HCT116 (cell line): Measurements from ENCODE around the gene TMEM106C. TPM values are rescaled to one million over a fixed set of nuclear protein-coding genes. Genes with fewer than 3 reads are reported as not detected.

Experiments
- ATAC-seq: fragments of 200-7000 bp; cut with Tn5 transposase; 2 replicates; pipeline ENCODE4 v1.9.1; 2020; ENCODE audit warnings: mild to moderate bottlenecking, moderate library complexity
- BruUV-seq: library from RNA; stranded (reverse); fragments of 400-500 nt; replicated peaks from 2 replicates; lab custom pipeline; 2021; lab: Mats Ljungman, UMichigan
- CTCF ChIA-PET: fragments of 300-600 bp; sonication (Branson Sonifier 250); formaldehyde crosslinking; loops from one replicate; lab custom pipeline; 2021; ENCODE audit warnings: antibody characterized with exemption; lab: Charles Lee
- POLR2A ChIA-PET: fragments of 300-600, 350-600 bp; sonication (Branson Sonifier 250); formaldehyde crosslinking; loops from one replicate; lab custom pipeline; 2021; ENCODE audit warnings: antibody characterized with exemption; lab: Charles Lee
- RAD21 ChIA-PET, 2 experiments: fragments of 300-600 bp; sonication (Branson Sonifier 250); formaldehyde crosslinking; loops; one replicate each; lab custom pipeline; 2023; ENCODE audit warnings: low total read pairs in 2 of 2; ENCODE audit not compliant: uncharacterized antibody in 2 of 2, unreplicated experiment in 2 of 2, low non-redundant PET in 1 of 2; lab: Charles Lee
- DNase-seq: peaks from one replicate; pipeline ENCODE4 v3.0.0-alpha.2; 2010; ENCODE audit warnings: low read depth, low spot score
- H2AFZ ChIP-seq: fragments of 200-600 bp; shearing (Covaris generic), sonication (generic); 2 replicates; pipeline ENCODE4 v1.6.1; 2017; ENCODE audit warnings: low read depth, mixed run types, mixed read lengths, antibody characterized with exemption, low read length; ENCODE audit not compliant: poor library complexity, severe bottlenecking
- H3K27ac ChIP-seq: 2 replicates; pipeline ENCODE4 v1.5.1; 2012; ENCODE audit warnings: low read depth, low read length
- H3K27me3 ChIP-seq: fragments of 200-600 bp; sonication (generic); 2 replicates; pipeline ENCODE4 v1.6.1; 2016; ENCODE audit warnings: mixed run types, low read length, mixed read lengths; ENCODE audit not compliant: insufficient read depth
- H3K36me3 ChIP-seq, 2 experiments: fragments of 200-500 bp in 1 of 2; fragments of 200-600 bp in 1 of 2; sonication (Bioruptor generic) in 1 of 2; sonication (generic) in 1 of 2; 2 replicates each; pipeline versions ENCODE4 v1.5.1 to v1.6.1; 2014 to 2016; ENCODE audit warnings: low read length in 2 of 2, inconsistent platforms in 1 of 2, mixed read lengths in 1 of 2, mixed run types in 1 of 2; ENCODE audit not compliant: insufficient read depth in 2 of 2, control insufficient read depth in 1 of 2
- H3K4me1 ChIP-seq, 2 experiments: fragments of 200-600 bp in 1 of 2; sonication (generic) in 1 of 2; 2 replicates each; pipeline versions ENCODE4 v1.5.1 to v1.6.1; 2012 to 2017; ENCODE audit warnings: low read length in 2 of 2, inconsistent platforms in 1 of 2, mild to moderate bottlenecking in 1 of 2, mixed read lengths in 1 of 2, mixed run types in 1 of 2, moderate library complexity in 1 of 2; ENCODE audit not compliant: insufficient read depth in 2 of 2, control insufficient read depth in 1 of 2
- H3K4me2 ChIP-seq: fragments of 200-600 bp; sonication (generic); 2 replicates; pipeline ENCODE4 v1.6.1; 2017; ENCODE audit warnings: mixed run types, low read length, mixed read lengths
- H3K4me3 ChIP-seq, 2 experiments: fragments of 200-600 bp in 1 of 2; sonication (generic) in 1 of 2; replicated peaks in 1 of 2; 2 replicates each; pipeline ENCODE4 v1.5.1; 2011 to 2016; ENCODE audit warnings: low read length in 2 of 2, control low read depth in 1 of 2, low read depth in 1 of 2, mild to moderate bottlenecking in 1 of 2, mixed read lengths in 1 of 2, mixed run types in 1 of 2
- H3K79me2 ChIP-seq: fragments of 200-600 bp; sonication (generic); 2 replicates; pipeline ENCODE4 v1.6.1; 2017; ENCODE audit warnings: mild to moderate bottlenecking, mixed run types, low read length, moderate library complexity, mixed read lengths; ENCODE audit not compliant: insufficient read depth
- H3K9ac ChIP-seq: fragments of 200-600 bp; sonication (generic); 2 replicates; pipeline ENCODE4 v1.6.1; 2016; ENCODE audit warnings: low read length, mixed read lengths
- H3K9me2 ChIP-seq: fragments of 200-600 bp; sonication (generic), shearing (Covaris generic); 2 replicates; pipeline ENCODE4 v1.6.1; 2017; ENCODE audit warnings: mixed run types, mild to moderate bottlenecking, moderate library complexity; ENCODE audit not compliant: insufficient read depth
- H3K9me3 ChIP-seq, 2 experiments: fragments of 200-500 bp in 1 of 2; fragments of 200-600 bp in 1 of 2; sonication (Bioruptor generic) in 1 of 2; sonication (generic) in 1 of 2; 2 replicates each; pipeline ENCODE4 v1.6.1; 2014 to 2017; ENCODE audit warnings: low read length in 2 of 2, mixed read lengths in 2 of 2, inconsistent platforms in 1 of 2, low read depth in 1 of 2, mild to moderate bottlenecking in 1 of 2, mixed run types in 1 of 2, moderate library complexity in 1 of 2; ENCODE audit not compliant: control insufficient read depth in 1 of 2, insufficient read depth in 1 of 2
- H4K20me1 ChIP-seq: fragments of 200-600 bp; sonication (generic), shearing (Covaris generic); 2 replicates; pipeline ENCODE4 v1.6.1; 2017; ENCODE audit warnings: mixed run types, mild to moderate bottlenecking, moderate library complexity; ENCODE audit not compliant: insufficient read depth
- CEBPB ChIP-seq: IDR thresholded peaks from 2 replicates; pipeline ENCODE4 v1.6.1; 2012; ENCODE audit warnings: low read depth
- EGR1 ChIP-seq: IDR thresholded peaks from 2 replicates; pipeline ENCODE4 v1.6.1; 2012; ENCODE audit warnings: low read depth
- ELF1 ChIP-seq: IDR thresholded peaks from 2 replicates; pipeline ENCODE4 v1.6.1; 2012; ENCODE audit warnings: low read depth, borderline replicate concordance
- EZH2 ChIP-seq: fragments of 200-600 bp; sonication (generic); IDR thresholded peaks from 2 replicates; pipeline ENCODE4 v1.6.1; 2017; ENCODE audit warnings: antibody characterized with exemption, mixed run types
- EZH2phosphoT487 ChIP-seq: fragments of 200-600 bp; IDR thresholded peaks from 2 replicates; pipeline ENCODE4 v1.6.1; 2018; ENCODE audit warnings: antibody characterized with exemption, borderline replicate concordance
- FOSL1 ChIP-seq: IDR thresholded peaks from 2 replicates; pipeline ENCODE4 v1.6.1; 2012; ENCODE audit warnings: low read depth
- JUND ChIP-seq: IDR thresholded peaks from 2 replicates; pipeline ENCODE4 v1.6.1; 2012
- POLR2A ChIP-seq: IDR thresholded peaks from 2 replicates; pipeline ENCODE4 v1.7.0; 2011; ENCODE audit warnings: borderline replicate concordance; ENCODE audit not compliant: insufficient read depth, insufficient read length; ENCODE audit errors: extremely low read depth
- POLR2AphosphoS5 ChIP-seq: IDR thresholded peaks from 2 replicates; pipeline ENCODE4 v1.6.1; 2011; ENCODE audit warnings: mild to moderate bottlenecking, low read depth, low read length, moderate library complexity
- RAD21 ChIP-seq: IDR thresholded peaks from 2 replicates; pipeline ENCODE4 v1.6.1; 2012; ENCODE audit warnings: low read depth, mild to moderate bottlenecking
- REST ChIP-seq: IDR thresholded peaks from 2 replicates; pipeline ENCODE4 v1.6.1; 2012; ENCODE audit warnings: low read depth
- SIN3A ChIP-seq: IDR thresholded peaks from 2 replicates; pipeline ENCODE4 v1.6.1; 2012; ENCODE audit warnings: low read depth
- SP1 ChIP-seq: IDR thresholded peaks from 2 replicates; pipeline ENCODE4 v1.6.1; 2012; ENCODE audit warnings: low read depth
- TCF7L2 ChIP-seq: IDR thresholded peaks from 2 replicates; pipeline ENCODE4 v1.7.0; 2011; ENCODE audit warnings: borderline replicate concordance, inconsistent platforms; ENCODE audit not compliant: insufficient read depth, insufficient read length; ENCODE audit errors: extremely low read depth
- YY1 ChIP-seq: IDR thresholded peaks from 2 replicates; pipeline ENCODE4 v1.6.1; 2011; ENCODE audit warnings: low read length, low read depth, moderate library complexity, mild to moderate bottlenecking; ENCODE audit not compliant: insufficient replicate concordance; ENCODE audit errors: extremely low read depth
- ZNF274 ChIP-seq: fragments of 200-500 bp; sonication (Bioruptor generic); IDR thresholded peaks from 2 replicates; pipeline ENCODE4 v1.6.1; 2014; ENCODE audit warnings: mild to moderate bottlenecking, low read depth, low read length, inconsistent platforms
- intact Hi-C: fragments of 100-400 bp; cut with micrococcal nuclease; formaldehyde crosslinking; loops from 2 replicates; pipeline ENCODE4 v1.10.0; 2022
- total RNA-seq: library from RNA; stranded (reverse); gene quantifications from one replicate; pipeline ENCODE4 v1.2.1, GENCODE V29; 2021; ENCODE audit not compliant: unreplicated experiment
- TF ChIP-seq, protein P1 (sequence below), 3 experiments: fragments of 200-600 bp in 1 of 3; sonication (generic) in 1 of 3; IDR thresholded peaks in 2 of 3; conservative IDR thresholded peaks in 1 of 3; 2 replicates each; pipeline ENCODE4 v1.5.1; 2012 to 2017; ENCODE audit warnings: low read depth in 2 of 3, low read length in 2 of 3, antibody characterized with exemption in 1 of 3, borderline replicate concordance in 1 of 3, control low read depth in 1 of 3, mild to moderate bottlenecking in 1 of 3, mixed read lengths in 1 of 3, mixed run types in 1 of 3, moderate library complexity in 1 of 3; ENCODE audit not compliant: insufficient read depth in 1 of 3
- TF ChIP-seq, protein P2 (sequence below): IDR thresholded peaks from 2 replicates; pipeline ENCODE4 v1.6.1; 2012

Gene TMEM106C
- total RNA-seq, 1 experiment from 2014 or later: 94.7 TPM

DNA sequence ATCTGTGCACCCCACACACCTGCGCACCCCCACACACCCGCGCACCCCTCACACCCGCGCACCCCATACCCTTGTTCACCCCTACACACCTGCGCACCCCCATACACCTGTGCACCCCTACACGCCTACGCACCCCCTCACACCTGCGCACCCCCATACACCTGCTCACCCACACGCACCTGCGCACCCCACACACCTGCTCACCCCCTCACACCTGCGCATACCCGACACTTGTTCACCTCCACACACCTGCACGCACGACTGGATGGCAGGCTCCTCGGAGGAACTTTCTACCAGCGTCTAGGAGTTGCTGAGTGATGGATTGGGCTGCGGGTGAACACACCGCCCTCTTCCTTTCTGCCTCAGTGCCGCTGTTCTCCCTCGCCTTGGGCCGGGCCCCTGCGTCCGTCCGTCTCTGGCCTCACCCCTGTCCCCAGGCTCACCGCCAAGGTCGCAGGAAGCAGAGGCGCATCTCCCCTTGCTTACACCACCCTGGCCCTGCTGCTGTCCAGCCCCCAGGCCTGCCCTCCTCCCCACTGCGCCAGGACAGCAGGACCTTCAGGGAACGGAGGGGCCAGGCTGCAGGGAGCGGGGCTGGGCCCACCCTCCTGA is 20.7 kb upstream of the TMEM106C start:
- Histone ChIP-seq H3K4me2 (no peak overlapping the region), H3K79me2 (no peaks in the 10 kb centered on the region), H3K9me2 (no peaks in the 10 kb centered on the region), H3K36me3 (no peaks in the 10 kb centered on the region), H3K9ac (no peak overlapping the region), H3K4me1 (peaks cover 0 to 40% of the 10 kb centered on the region in 2 experiments; a peak in 2 of 4 replicates), H3K9me3 (no peaks in the 10 kb centered on the region), H3K27me3 (no peaks in the 10 kb centered on the region), H3K4me3 (no peak overlapping the region), H4K20me1 (no peaks in the 10 kb centered on the region), H2AFZ (no peak overlapping the region), H3K27ac (no peak overlapping the region)
- TF ChIP-seq FOSL1 (no peak), POLR2A (no peak), JUND (no peak), TCF7L2 (no peak), EGR1 (no peak), REST (no peak), ELF1 (no peak), SP1 (no peak), RAD21 (no peak), YY1 (no peak), POLR2AphosphoS5 (no peak), EZH2phosphoT487 (no peak), CEBPB (no peak), ZNF274 (no peak), SIN3A (no peak), EZH2 (no peak)
- TF ChIP-seq, protein P1, sequence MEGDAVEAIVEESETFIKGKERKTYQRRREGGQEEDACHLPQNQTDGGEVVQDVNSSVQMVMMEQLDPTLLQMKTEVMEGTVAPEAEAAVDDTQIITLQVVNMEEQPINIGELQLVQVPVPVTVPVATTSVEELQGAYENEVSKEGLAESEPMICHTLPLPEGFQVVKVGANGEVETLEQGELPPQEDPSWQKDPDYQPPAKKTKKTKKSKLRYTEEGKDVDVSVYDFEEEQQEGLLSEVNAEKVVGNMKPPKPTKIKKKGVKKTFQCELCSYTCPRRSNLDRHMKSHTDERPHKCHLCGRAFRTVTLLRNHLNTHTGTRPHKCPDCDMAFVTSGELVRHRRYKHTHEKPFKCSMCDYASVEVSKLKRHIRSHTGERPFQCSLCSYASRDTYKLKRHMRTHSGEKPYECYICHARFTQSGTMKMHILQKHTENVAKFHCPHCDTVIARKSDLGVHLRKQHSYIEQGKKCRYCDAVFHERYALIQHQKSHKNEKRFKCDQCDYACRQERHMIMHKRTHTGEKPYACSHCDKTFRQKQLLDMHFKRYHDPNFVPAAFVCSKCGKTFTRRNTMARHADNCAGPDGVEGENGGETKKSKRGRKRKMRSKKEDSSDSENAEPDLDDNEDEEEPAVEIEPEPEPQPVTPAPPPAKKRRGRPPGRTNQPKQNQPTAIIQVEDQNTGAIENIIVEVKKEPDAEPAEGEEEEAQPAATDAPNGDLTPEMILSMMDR (IDR thresholded peaks at IDR 0.05 in 2 of 3, conservative IDR thresholded peaks at IDR 0.05 in 1 of 3; ENCODE audit: borderline replicate concordance in 1 of 3, insufficient read depth in 1 of 3, low read depth in 2 of 3, low read length in 2 of 3): no peak
- TF ChIP-seq, protein P2, sequence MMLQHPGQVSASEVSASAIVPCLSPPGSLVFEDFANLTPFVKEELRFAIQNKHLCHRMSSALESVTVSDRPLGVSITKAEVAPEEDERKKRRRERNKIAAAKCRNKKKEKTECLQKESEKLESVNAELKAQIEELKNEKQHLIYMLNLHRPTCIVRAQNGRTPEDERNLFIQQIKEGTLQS: no peak
- no peak for ATAC-seq
- CTCF ChIA-PET: interaction anchor here (0.6 to 0.8 kb wide), 2 partner anchors 38 to 1033 kb away, joined by 3 to 5 read pairs; partner anchors contain the start of gene VDR
- intact Hi-C loops: loop anchor here (5.0 to 10.0 kb wide), 2 partner anchors 222 to 675 kb away; no protein-coding TSS in a partner anchor
- no peak for DNase-seq
- BruUV-seq: no TSS peak
- POLR2A ChIA-PET: no interaction called here
- RAD21 ChIA-PET: interaction anchor here in 1 of 2 experiments (0.9 kb wide), 1 partner anchor 38 kb away, joined by 3 read pairs; the partner anchor contains the start of gene VDR
